Measurements from ENCODE around the gene ARMCX5. TPM values are rescaled to one million over a fixed set of nuclear protein-coding genes. Genes with fewer than 3 reads are reported as not detected.
A peak's percentile ranks its signal among the peaks of the same experiment; 100 is the strongest.

The ARMCX5 gene
- total RNA-seq (1 to 10 TPM; 7.3 to 9.7 TPM), polyA plus RNA-seq (1 to 10 TPM; 2.5 to 5.9 TPM)
- long read RNA-seq, donor 1, full-length matches to known transcripts: 11 of 15 reads
- long read RNA-seq, donor 1, partial matches to known transcripts: 0 of 15 reads
- long read RNA-seq, donor 1, other reads (novel, unspliced or antisense): 4 of 15 reads
- long read RNA-seq, donor 2, partial matches to known transcripts: 0 of 3 reads
- long read RNA-seq, donor 2, other reads (novel, unspliced or antisense): 0 of 3 reads

DNA sequence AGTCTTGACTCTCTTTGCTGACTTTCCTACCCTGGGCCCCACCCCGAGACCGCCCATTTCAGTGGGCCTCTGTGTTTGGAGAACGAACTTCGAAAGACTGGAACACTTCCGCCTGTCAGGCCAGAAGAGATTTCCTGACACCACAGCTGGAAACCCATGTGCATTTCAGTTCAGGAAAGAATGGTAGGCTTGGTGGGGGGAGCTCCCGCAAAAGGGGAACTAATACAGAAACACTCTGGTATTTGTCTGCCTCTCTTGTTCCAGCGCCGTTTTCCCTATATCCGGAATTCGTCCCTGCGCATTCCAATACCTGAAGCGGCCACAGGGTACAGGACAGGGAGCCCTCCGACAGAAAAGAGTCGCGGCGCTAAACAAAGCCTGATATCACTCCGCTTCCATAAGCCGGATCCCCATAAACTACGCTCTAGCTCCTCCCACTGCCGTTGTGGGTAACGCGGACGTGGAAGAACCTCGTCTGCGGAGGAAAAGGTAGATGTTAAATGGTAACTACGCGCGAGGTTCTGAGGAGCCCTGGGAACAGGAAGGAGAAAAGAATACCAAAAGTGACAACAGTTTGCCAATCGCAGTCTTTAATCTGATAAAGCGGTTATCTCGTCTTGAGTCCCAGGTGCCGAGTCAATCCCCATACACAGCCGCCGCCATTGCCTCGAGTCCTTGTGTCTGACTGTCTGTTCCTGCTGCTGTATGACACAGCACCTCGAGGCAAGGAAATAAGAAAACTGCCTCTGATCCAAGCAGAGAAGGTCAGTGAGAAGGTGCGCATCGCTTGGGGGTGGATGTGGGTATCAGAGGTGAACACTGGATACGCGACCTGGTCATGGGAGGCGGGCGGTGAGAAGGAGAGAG is at the start of gene ARMCX5:
ARMCX5 (plus strand) TSS at position 432 of the 867 bp plus-strand sequence. CDS start 2,627 bp downstream, outside the sequence.
- intact Hi-C loops (cut with DNase I): loop anchor here (1.0 to 10.0 kb wide), 3 partner anchors 53 to 115 kb away; partner anchors contain the start of gene GPRASP2 (in 2 of the 2)
- ATAC-seq (ENCODE audit: low FRiP score) (peak; percentile 93), DNase-seq (peak; percentile 81)

DNA sequence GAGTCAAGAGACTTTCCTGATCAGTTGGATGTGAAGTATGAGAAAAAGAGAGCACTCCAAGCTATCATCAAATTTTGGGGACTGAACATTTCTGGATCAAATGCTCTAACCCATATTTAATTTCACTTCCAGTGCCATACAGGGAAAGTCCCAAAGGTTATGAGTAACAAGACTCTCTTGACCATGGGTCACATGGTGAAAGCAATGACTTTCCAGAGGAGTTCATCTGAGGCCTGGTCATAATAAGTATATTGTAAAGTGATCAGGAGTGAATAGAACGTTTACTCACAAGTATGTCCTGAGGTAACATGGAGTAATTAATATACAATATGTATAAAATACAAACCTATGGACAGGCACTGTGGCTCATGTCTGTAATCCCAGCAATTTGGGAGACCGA is 40.7 kb upstream of the ARMCX5 start:
- no peak for DNase-seq
- H3K9me3 ChIP-seq (ENCODE audit: control insufficient read depth, low read length): no peaks in the 10 kb centered on the region
- 77 to 90% methylated on average over 2 of the region's 2 CpGs for WGBS, 2 donors
- no peaks in the 10 kb centered on the region for H3K36me3 ChIP-seq (ENCODE audit: control insufficient read depth in 1 of 2, insufficient read depth in 2 of 2, low read length in 1 of 2)
- intact Hi-C loops (cut with DNase I): no loop called here
- no peak overlapping the region for H3K4me3 ChIP-seq (ENCODE audit: low read length in 2 of 2)
- H3K27me3 ChIP-seq (ENCODE audit: control insufficient read depth in 1 of 2, insufficient read depth in 2 of 2, low read length in 1 of 2): no peaks in the 10 kb centered on the region
- H3K4me1 ChIP-seq (ENCODE audit: control insufficient read depth in 1 of 2, insufficient read depth in 2 of 2, low read length in 2 of 2): no peaks in the 10 kb centered on the region
- no peak for ATAC-seq (ENCODE audit: low FRiP score)
- no peak overlapping the region for H3K27ac ChIP-seq (ENCODE audit: low read depth in 1 of 2, low read length in 2 of 2)

More for the DNA sequence above, at the start of gene ARMCX5:
- no peaks in the 10 kb centered on the region for H3K36me3 ChIP-seq (ENCODE audit: control insufficient read depth in 1 of 2, insufficient read depth in 2 of 2, low read length in 1 of 2)
- peak within 1 kb of the TSS; percentile 23 to 97 for H3K27ac ChIP-seq (ENCODE audit: low read depth in 1 of 2, low read length in 2 of 2)
- peak within 1 kb of the TSS; percentile 39 to 93 for H3K4me3 ChIP-seq (ENCODE audit: low read length in 2 of 2)
- H3K27me3 ChIP-seq (ENCODE audit: control insufficient read depth in 1 of 2, insufficient read depth in 2 of 2, low read length in 1 of 2): no peaks in the 10 kb centered on the region
- no peaks in the 10 kb centered on the region for H3K9me3 ChIP-seq (ENCODE audit: control insufficient read depth, low read length)
- no peaks in the 10 kb centered on the region for H3K4me1 ChIP-seq (ENCODE audit: control insufficient read depth in 1 of 2, insufficient read depth in 2 of 2, low read length in 2 of 2)
- WGBS, 2 donors: 0 to 30% methylated on average over 42 of the region's 42 CpGs

GRCh38 chrX:102560423-102561068 is 38.8 kb upstream of the ARMCX5 start:
- ATAC-seq (ENCODE audit: low FRiP score) (no peak), DNase-seq (no peak)
- Histone ChIP-seq H3K27ac (ENCODE audit: low read depth in 1 of 2, low read length in 2 of 2) (no peak overlapping the region), H3K36me3 (ENCODE audit: control insufficient read depth in 1 of 2, insufficient read depth in 2 of 2, low read length in 1 of 2) (no peaks in the 10 kb centered on the region), H3K4me3 (ENCODE audit: low read length in 2 of 2) (no peak overlapping the region), H3K9me3 (ENCODE audit: control insufficient read depth, low read length) (no peaks in the 10 kb centered on the region), H3K4me1 (ENCODE audit: control insufficient read depth in 1 of 2, insufficient read depth in 2 of 2, low read length in 2 of 2) (no peaks in the 10 kb centered on the region), H3K27me3 (ENCODE audit: control insufficient read depth in 1 of 2, insufficient read depth in 2 of 2, low read length in 1 of 2) (no peaks in the 10 kb centered on the region)
- WGBS, 2 donors: 74 to 84% methylated on average over 2 of the region's 2 CpGs
- intact Hi-C loops (cut with DNase I): no loop called here

- no peaks in the 10 kb centered on the region for H3K27me3 ChIP-seq (ENCODE audit: control insufficient read depth in 1 of 2, insufficient read depth in 2 of 2, low read length in 1 of 2)
- WGBS, 2 donors: 32 to 39% methylated on average over 1 of the region's 1 CpG
- H3K4me3 ChIP-seq (ENCODE audit: low read length in 2 of 2): no peak overlapping the region
- H3K9me3 ChIP-seq (ENCODE audit: control insufficient read depth, low read length): no peaks in the 10 kb centered on the region
- no peak overlapping the region for H3K27ac ChIP-seq (ENCODE audit: low read depth in 1 of 2, low read length in 2 of 2)
- intact Hi-C loops (cut with DNase I): no loop called here
- H3K36me3 ChIP-seq (ENCODE audit: control insufficient read depth in 1 of 2, insufficient read depth in 2 of 2, low read length in 1 of 2): no peaks in the 10 kb centered on the region
- H3K4me1 ChIP-seq (ENCODE audit: control insufficient read depth in 1 of 2, insufficient read depth in 2 of 2, low read length in 2 of 2): no peaks in the 10 kb centered on the region
- ATAC-seq (ENCODE audit: low FRiP score): no peak
- no peak for DNase-seq
Measured at GRCh38 chrX:102580891-102581290, 18.4 kb upstream of the ARMCX5 start.

DNA sequence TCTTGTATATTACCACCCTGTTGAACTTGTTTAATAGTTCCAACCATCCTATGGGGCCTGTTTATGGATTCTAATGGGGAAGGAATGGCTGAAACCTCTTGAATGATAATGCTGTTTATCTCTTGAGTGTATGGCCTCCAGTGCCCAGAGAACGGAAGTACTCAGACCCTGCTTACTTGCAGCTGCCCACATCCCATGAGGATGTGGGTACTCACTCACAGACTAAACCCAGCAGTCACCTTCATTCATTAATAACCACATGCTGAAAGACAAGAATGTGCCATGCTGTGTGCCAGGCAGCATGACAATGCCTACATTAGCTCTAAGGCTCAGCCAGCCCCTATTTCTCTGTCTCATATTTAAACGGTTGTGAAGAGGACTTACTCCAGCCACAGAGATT is 5.9 kb upstream of the ARMCX5 start:
- Histone ChIP-seq H3K27ac (ENCODE audit: low read depth in 1 of 2, low read length in 2 of 2) (no peak overlapping the region), H3K27me3 (ENCODE audit: control insufficient read depth in 1 of 2, insufficient read depth in 2 of 2, low read length in 1 of 2) (no peaks in the 10 kb centered on the region), H3K4me3 (ENCODE audit: low read length in 2 of 2) (no peak overlapping the region), H3K9me3 (ENCODE audit: control insufficient read depth, low read length) (no peaks in the 10 kb centered on the region), H3K36me3 (ENCODE audit: control insufficient read depth in 1 of 2, insufficient read depth in 2 of 2, low read length in 1 of 2) (no peaks in the 10 kb centered on the region), H3K4me1 (ENCODE audit: control insufficient read depth in 1 of 2, insufficient read depth in 2 of 2, low read length in 2 of 2) (no peaks in the 10 kb centered on the region)
- 69 to 84% methylated on average over 2 of the region's 2 CpGs for WGBS, 2 donors
- intact Hi-C loops (cut with DNase I): loop anchor here in 1 of 2 donors (10.0 kb wide), 1 partner anchor 121 kb away; the partner anchor contains the start of gene GPRASP2
- ATAC-seq (ENCODE audit: low FRiP score) (no peak), DNase-seq (no peak)

DNA sequence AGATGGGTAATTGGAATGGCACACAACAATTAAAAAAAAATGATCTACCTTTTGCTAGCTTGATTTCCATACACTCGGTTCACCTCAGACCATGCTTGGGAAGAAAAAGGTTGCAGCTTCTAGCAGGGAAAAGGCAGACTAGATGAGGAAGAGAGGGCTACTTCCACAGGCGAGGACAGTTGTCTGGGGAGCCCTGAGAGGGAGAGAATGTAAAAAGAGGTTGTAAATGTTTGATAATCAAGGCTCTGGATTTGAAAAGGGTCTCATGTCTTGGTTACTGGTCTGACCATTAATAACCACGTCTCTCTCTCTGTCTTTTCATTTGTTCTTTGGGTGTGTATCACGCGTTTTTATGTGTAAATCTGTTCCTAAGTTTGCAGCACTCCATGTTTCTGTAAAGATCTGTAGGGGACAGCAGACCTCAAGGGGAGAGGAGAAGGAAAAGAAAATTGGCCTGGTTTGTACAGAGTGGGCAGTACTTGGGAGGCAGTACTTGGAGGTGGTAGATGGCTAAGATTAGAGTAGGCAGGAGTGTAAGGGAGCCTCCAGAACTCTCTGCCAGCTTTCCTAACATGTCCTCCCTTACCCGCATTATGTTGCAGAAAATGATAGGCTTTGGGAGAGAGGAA is 750 bp downstream of the ARMCX5 start:
- no peaks in the 10 kb centered on the region for H3K9me3 ChIP-seq (ENCODE audit: control insufficient read depth, low read length)
- ATAC-seq (ENCODE audit: low FRiP score): peak; percentile 60

DNA sequence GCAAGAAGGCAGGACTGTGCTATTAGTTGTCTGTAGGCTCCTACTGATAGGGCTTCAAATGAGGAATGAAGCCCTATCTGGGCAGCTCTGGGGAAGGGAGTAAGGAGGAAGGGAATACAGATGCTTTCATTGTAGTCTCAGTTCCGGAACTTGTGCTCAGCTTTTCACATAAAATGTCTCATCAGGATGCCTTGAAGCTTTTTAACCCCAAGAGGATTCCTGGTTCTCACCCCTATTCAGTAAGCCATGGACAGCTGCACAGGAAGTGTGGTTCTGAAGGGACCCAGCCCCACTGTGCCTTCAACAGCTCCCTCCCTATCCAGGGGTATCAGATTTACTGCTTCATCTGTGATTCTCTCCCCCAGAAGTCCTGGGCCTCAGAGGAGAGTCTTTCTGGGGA is 5.0 kb downstream of the ARMCX5 start:
- Histone ChIP-seq H3K9me3 (ENCODE audit: control insufficient read depth, low read length) (no peaks in the 10 kb centered on the region), H3K36me3 (ENCODE audit: control insufficient read depth in 1 of 2, insufficient read depth in 2 of 2, low read length in 1 of 2) (no peaks in the 10 kb centered on the region), H3K4me3 (ENCODE audit: low read length in 2 of 2) (no peak overlapping the region), H3K27me3 (ENCODE audit: control insufficient read depth in 1 of 2, insufficient read depth in 2 of 2, low read length in 1 of 2) (no peaks in the 10 kb centered on the region), H3K4me1 (ENCODE audit: control insufficient read depth in 1 of 2, insufficient read depth in 2 of 2, low read length in 2 of 2) (no peaks in the 10 kb centered on the region), H3K27ac (ENCODE audit: low read depth in 1 of 2, low read length in 2 of 2) (no peak overlapping the region)
- no peak for ATAC-seq (ENCODE audit: low FRiP score)
- 43 to 65% methylated on average over 1 of the region's 1 CpG for WGBS, 2 donors
- intact Hi-C loops (cut with DNase I): loop anchor here in 1 of 2 donors (10.0 kb wide), 1 partner anchor 260 kb away; no protein-coding TSS in a partner anchor
- no peak for DNase-seq

More for the DNA sequence above, 750 bp downstream of the ARMCX5 start:
- no peaks in the 10 kb centered on the region for H3K36me3 ChIP-seq (ENCODE audit: control insufficient read depth in 1 of 2, insufficient read depth in 2 of 2, low read length in 1 of 2)
- DNase-seq: no peak
- peak overlapping the region in 1 of 2 donors; percentile 97 for H3K27ac ChIP-seq (ENCODE audit: low read depth in 1 of 2, low read length in 2 of 2)
- 2 to 26% methylated on average over 6 of the region's 6 CpGs for WGBS, 2 donors
- intact Hi-C loops (cut with DNase I): loop anchor here (1.0 to 10.0 kb wide), 4 partner anchors 52 to 265 kb away; partner anchors contain the start of gene GPRASP2 (in 2 of the 2)
- H3K4me1 ChIP-seq (ENCODE audit: control insufficient read depth in 1 of 2, insufficient read depth in 2 of 2, low read length in 2 of 2): no peaks in the 10 kb centered on the region
- peak overlapping the region; percentile 39 to 93 for H3K4me3 ChIP-seq (ENCODE audit: low read length in 2 of 2)
- no peaks in the 10 kb centered on the region for H3K27me3 ChIP-seq (ENCODE audit: control insufficient read depth in 1 of 2, insufficient read depth in 2 of 2, low read length in 1 of 2)

DNA sequence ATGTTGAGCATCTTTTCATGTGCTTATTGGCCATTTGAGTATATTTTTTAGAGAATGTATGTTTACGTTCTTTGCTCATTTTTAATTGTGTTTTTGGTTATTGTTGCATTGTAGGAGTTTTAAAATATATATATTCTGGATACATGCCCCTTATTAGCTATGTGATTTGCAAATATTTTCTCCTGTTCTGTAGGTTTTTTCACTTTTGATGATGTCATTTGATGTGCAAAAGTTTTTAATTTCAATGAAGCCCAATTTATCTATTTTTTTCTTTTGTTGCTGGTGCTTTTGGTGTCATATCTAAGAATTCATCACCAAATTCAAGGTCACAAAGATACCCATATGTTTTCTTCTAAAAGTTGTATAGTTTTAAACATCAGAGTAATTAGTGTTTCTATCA is 6.8 kb downstream of the ARMCX5 start:
- intact Hi-C loops (cut with DNase I): loop anchor here in 1 of 2 donors (10.0 kb wide), 1 partner anchor 259 kb away; no protein-coding TSS in a partner anchor
- 83 to 100% methylated on average over 1 of the region's 1 CpG for WGBS, 2 donors
- Histone ChIP-seq H3K4me1 (ENCODE audit: control insufficient read depth in 1 of 2, insufficient read depth in 2 of 2, low read length in 2 of 2) (no peaks in the 10 kb centered on the region), H3K4me3 (ENCODE audit: low read length in 2 of 2) (no peak overlapping the region), H3K27me3 (ENCODE audit: control insufficient read depth in 1 of 2, insufficient read depth in 2 of 2, low read length in 1 of 2) (no peaks in the 10 kb centered on the region), H3K9me3 (ENCODE audit: control insufficient read depth, low read length) (no peaks in the 10 kb centered on the region), H3K36me3 (ENCODE audit: control insufficient read depth in 1 of 2, insufficient read depth in 2 of 2, low read length in 1 of 2) (no peaks in the 10 kb centered on the region), H3K27ac (ENCODE audit: low read depth in 1 of 2, low read length in 2 of 2) (no peak overlapping the region)
- ATAC-seq (ENCODE audit: low FRiP score) (no peak), DNase-seq (no peak)
